ENCODE measurements around the gene SORCS1.

Gene SORCS1

GRCh38 chr10:106682175-106682574, 482.3 kb downstream of the SORCS1 start:
- CTCF ChIA-PET = no interaction called here
- TF ChIP-seq NFRKB (IDR thresholded peaks at IDR 0.05) = no peak
- no peak for TF ChIP-seq ELF4 (IDR thresholded peaks at IDR 0.05)
- no peak for TF ChIP-seq PKNOX1 (IDR thresholded peaks at IDR 0.05)
- TF ChIP-seq L3MBTL2 (conservative IDR thresholded peaks at IDR 0.05) = no peak

GRCh38 chr10:106680061-106680460, 484.4 kb downstream of the SORCS1 start:
- no peak for DNase-seq (ENCODE audit: extremely low spot score)
- TF ChIP-seq ZNF384 (IDR thresholded peaks at IDR 0.05) (no peak), L3MBTL2 (conservative IDR thresholded peaks at IDR 0.05) (no peak), ARNT (IDR thresholded peaks at IDR 0.05) (no peak), SP1 (IDR thresholded peaks at IDR 0.05) (no peak), FOXK2 (IDR thresholded peaks at IDR 0.05) (no peak), CTBP1 (IDR thresholded peaks at IDR 0.05; ENCODE audit: borderline replicate concordance) (no peak), FOXM1 (IDR thresholded peaks at IDR 0.05; ENCODE audit: borderline replicate concordance) (no peak), BHLHE40 (IDR thresholded peaks at IDR 0.05; ENCODE audit: borderline replicate concordance) (no peak), TARDBP (IDR thresholded peaks at IDR 0.05) (no peak), PKNOX1 (IDR thresholded peaks at IDR 0.05) (no peak), ELF4 (IDR thresholded peaks at IDR 0.05) (no peak), LEF1 (IDR thresholded peaks at IDR 0.05; ENCODE audit: borderline replicate concordance) (no peak), NFRKB (IDR thresholded peaks at IDR 0.05) (no peak), FOXA1 (IDR thresholded peaks at IDR 0.05) (no peak)
- ChIA-PET CTCF (no interaction called here), POLR2A (no interaction called here)

More at GRCh38 chr10:106682175-106682574, 482.3 kb downstream of the SORCS1 start:
- no peak for DNase-seq (ENCODE audit: extremely low spot score)
- POLR2A ChIA-PET = no interaction called here

- DNase-seq (ENCODE audit: extremely low spot score) = no peak
- TF ChIP-seq ZNF384 (IDR thresholded peaks at IDR 0.05) (no peak), SUZ12 (IDR thresholded peaks at IDR 0.05) (no peak), PKNOX1 (IDR thresholded peaks at IDR 0.05) (no peak), LEF1 (IDR thresholded peaks at IDR 0.05; ENCODE audit: borderline replicate concordance) (no peak), FOXM1 (IDR thresholded peaks at IDR 0.05; ENCODE audit: borderline replicate concordance) (no peak), L3MBTL2 (conservative IDR thresholded peaks at IDR 0.05) (no peak), HDGF (IDR thresholded peaks at IDR 0.05; ENCODE audit: borderline replicate concordance) (no peak), ARNT (IDR thresholded peaks at IDR 0.05) (no peak), TARDBP (IDR thresholded peaks at IDR 0.05) (no peak)
- CTCF ChIA-PET = no interaction called here
- POLR2A ChIA-PET = no interaction called here
Measured at GRCh38 chr10:106679314-106679713, 485.2 kb downstream of the SORCS1 start.

GRCh38 chr10:106672517-106673175, 491.9 kb downstream of the SORCS1 start:
- ChIA-PET CTCF (no interaction called here), POLR2A (no interaction called here)
- TF ChIP-seq BHLHE40 (IDR thresholded peaks at IDR 0.05; ENCODE audit: borderline replicate concordance) (no peak), SP1 (IDR thresholded peaks at IDR 0.05) (no peak), ARNT (IDR thresholded peaks at IDR 0.05) (no peak), ELF4 (IDR thresholded peaks at IDR 0.05) (no peak), CTBP1 (IDR thresholded peaks at IDR 0.05; ENCODE audit: borderline replicate concordance) (no peak), NFRKB (IDR thresholded peaks at IDR 0.05) (no peak), SUZ12 (IDR thresholded peaks at IDR 0.05) (no peak), FOXA1 (IDR thresholded peaks at IDR 0.05) (no peak), HDGF (IDR thresholded peaks at IDR 0.05; ENCODE audit: borderline replicate concordance) (no peak), ZNF384 (IDR thresholded peaks at IDR 0.05) (no peak), L3MBTL2 (conservative IDR thresholded peaks at IDR 0.05) (no peak), TARDBP (IDR thresholded peaks at IDR 0.05) (no peak), FOXK2 (IDR thresholded peaks at IDR 0.05) (no peak), PKNOX1 (IDR thresholded peaks at IDR 0.05) (no peak), FOXM1 (IDR thresholded peaks at IDR 0.05; ENCODE audit: borderline replicate concordance) (no peak), LEF1 (IDR thresholded peaks at IDR 0.05; ENCODE audit: borderline replicate concordance) (no peak)
- no peak for DNase-seq (ENCODE audit: extremely low spot score)

GRCh38 chr10:106661767-106662140, 502.8 kb downstream of the SORCS1 start:
- no peak for TF ChIP-seq FOXM1 (IDR thresholded peaks at IDR 0.05; ENCODE audit: borderline replicate concordance)
- no peak for TF ChIP-seq L3MBTL2 (conservative IDR thresholded peaks at IDR 0.05)
- TF ChIP-seq BHLHE40 (IDR thresholded peaks at IDR 0.05; ENCODE audit: borderline replicate concordance) = no peak
- no peak for TF ChIP-seq CTBP1 (IDR thresholded peaks at IDR 0.05; ENCODE audit: borderline replicate concordance)
- no peak for TF ChIP-seq LEF1 (IDR thresholded peaks at IDR 0.05; ENCODE audit: borderline replicate concordance)
- no peak for TF ChIP-seq PKNOX1 (IDR thresholded peaks at IDR 0.05)
- DNase-seq (ENCODE audit: extremely low spot score) = no peak
- ChIA-PET CTCF (no interaction called here), POLR2A (no interaction called here)

Data from HEK293T (cell line).